Measurements from ENCODE around the gene ECM2. TPM values are rescaled to one million over a fixed set of nuclear protein-coding genes. Genes with fewer than 3 reads are reported as not detected.

ECM2 gene
- total RNA-seq, 1 donor from 2014 or later = 0.18 TPM

DNA sequence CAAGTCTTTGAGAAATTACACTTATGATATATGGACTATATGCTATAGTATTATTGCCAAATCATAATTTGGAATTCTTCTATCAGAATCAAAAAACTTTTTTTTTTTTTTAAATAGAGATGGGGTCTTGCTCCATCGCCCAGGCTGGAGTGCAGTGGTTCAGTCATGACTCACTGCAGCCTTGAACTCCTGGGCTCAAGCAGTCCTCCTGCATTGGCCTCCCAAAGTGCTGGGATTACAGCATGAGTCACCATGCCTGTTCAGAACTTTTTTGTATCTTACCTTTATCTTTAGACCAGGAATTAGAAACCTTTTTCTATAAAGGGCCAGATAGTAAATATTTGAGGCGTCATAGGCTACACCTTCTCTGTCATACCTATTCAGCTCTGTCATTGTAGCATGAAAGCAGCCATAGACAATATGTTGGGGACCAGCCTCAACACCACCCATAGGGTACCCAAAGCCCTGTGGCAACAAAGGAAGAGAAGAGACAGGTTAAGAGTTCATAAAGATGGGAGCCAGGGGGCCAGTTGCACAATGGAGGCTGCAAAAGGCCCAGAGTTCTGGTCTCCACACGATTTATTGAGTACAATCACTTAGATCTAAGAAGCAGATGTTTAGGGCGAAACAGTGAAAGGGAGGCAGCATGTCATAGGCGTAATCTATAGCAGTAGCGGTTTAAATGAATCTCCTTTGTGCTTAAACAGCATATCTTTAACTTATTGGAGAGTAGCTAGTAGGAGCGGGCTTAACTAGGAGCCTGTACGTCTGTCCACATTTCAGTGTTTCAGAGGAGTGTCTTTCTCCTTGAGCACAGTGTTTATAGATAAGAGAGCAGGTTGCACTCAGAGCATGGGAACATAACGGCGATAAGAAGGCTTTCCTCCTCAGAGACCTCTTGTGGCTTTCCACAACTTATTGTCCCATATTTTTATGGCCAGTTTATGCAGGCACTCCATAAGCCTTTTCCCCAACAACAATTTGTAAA, 12.5 kb downstream of the ECM2 start:
- H3K27me3 Mint-ChIP-seq (ENCODE audit: low read depth, unreplicated experiment) = no peaks in the 10 kb centered on the region
- H3K4me2 ChIP-seq (ENCODE audit: low read length) = no peak overlapping the region
- peaks cover 3% of the 10 kb centered on the region for H3K36me3 Mint-ChIP-seq (ENCODE audit: low read depth, unreplicated experiment)
- H3K27ac Mint-ChIP-seq (ENCODE audit: unreplicated experiment) = no peak overlapping the region
- H3K27ac ChIP-seq (ENCODE audit: low read depth, low read length) = no peak overlapping the region
- H3K9me3 Mint-ChIP-seq (ENCODE audit: unreplicated experiment) = peaks cover 3% of the 10 kb centered on the region
- no peak overlapping the region for H3K4me3 ChIP-seq (ENCODE audit: insufficient read depth, low read depth, low read length)
- no peaks in the 10 kb centered on the region for H3K9me3 ChIP-seq (ENCODE audit: insufficient read depth, low read depth, low read length)
- no peaks in the 10 kb centered on the region for H4K20me1 ChIP-seq (ENCODE audit: insufficient read depth, low read length)
- no peak for FAIRE-seq
- no peaks in the 10 kb centered on the region for H3K36me3 ChIP-seq (ENCODE audit: insufficient read depth, low read length)
- no peak overlapping the region for H2AFZ ChIP-seq (ENCODE audit: low read depth, low read length)
- DNase-seq (ENCODE audit: low read depth) = no peak
- no peak overlapping the region for H3K4me3 Mint-ChIP-seq (ENCODE audit: unreplicated experiment)
- H3K79me2 ChIP-seq (ENCODE audit: insufficient read depth, low read length) = no peaks in the 10 kb centered on the region
- no peaks in the 10 kb centered on the region for H3K4me1 ChIP-seq (ENCODE audit: insufficient read depth, low read length)
- TF ChIP-seq EZH2 (IDR thresholded peaks at IDR 0.05; ENCODE audit: insufficient read depth, low read length) (no peak), CTCF (IDR thresholded peaks at IDR 0.05; ENCODE audit: insufficient read depth, low read depth, low read length) (no peak)
- no peaks in the 10 kb centered on the region for H3K27me3 ChIP-seq (ENCODE audit: insufficient read depth, low read length)
- H3K9ac ChIP-seq (ENCODE audit: low read length) = no peak overlapping the region
- no peaks in the 10 kb centered on the region for H3K4me1 Mint-ChIP-seq (ENCODE audit: low read depth, unreplicated experiment)

GRCh38 chr9:92520837-92521236, 15.0 kb downstream of the ECM2 start:
- Histone ChIP-seq H3K27me3 (ENCODE audit: insufficient read depth, low read length) (no peaks in the 10 kb centered on the region), H3K4me1 (ENCODE audit: insufficient read depth, low read length) (no peaks in the 10 kb centered on the region), H3K4me3 (ENCODE audit: insufficient read depth, low read depth, low read length) (no peak overlapping the region), H3K9ac (ENCODE audit: low read length) (no peak overlapping the region), H3K36me3 (ENCODE audit: insufficient read depth, low read length) (no peaks in the 10 kb centered on the region), H4K20me1 (ENCODE audit: insufficient read depth, low read length) (no peaks in the 10 kb centered on the region), H3K4me2 (ENCODE audit: low read length) (no peak overlapping the region), H2AFZ (ENCODE audit: low read depth, low read length) (no peak overlapping the region), H3K79me2 (ENCODE audit: insufficient read depth, low read length) (no peaks in the 10 kb centered on the region), H3K9me3 (ENCODE audit: insufficient read depth, low read depth, low read length) (no peaks in the 10 kb centered on the region), H3K27ac (ENCODE audit: low read depth, low read length) (no peak overlapping the region)
- H3K27me3 Mint-ChIP-seq (ENCODE audit: low read depth, unreplicated experiment) = no peaks in the 10 kb centered on the region
- no peak overlapping the region for H3K4me3 Mint-ChIP-seq (ENCODE audit: unreplicated experiment)
- no peak for TF ChIP-seq EZH2 (IDR thresholded peaks at IDR 0.05; ENCODE audit: insufficient read depth, low read length)
- TF ChIP-seq CTCF (IDR thresholded peaks at IDR 0.05; ENCODE audit: insufficient read depth, low read depth, low read length) = no peak
- H3K36me3 Mint-ChIP-seq (ENCODE audit: low read depth, unreplicated experiment) = peaks cover 3% of the 10 kb centered on the region
- peaks cover 3% of the 10 kb centered on the region for H3K9me3 Mint-ChIP-seq (ENCODE audit: unreplicated experiment)
- H3K27ac Mint-ChIP-seq (ENCODE audit: unreplicated experiment) = no peak overlapping the region
- no peak for DNase-seq (ENCODE audit: low read depth)
- peak; percentile 20 for FAIRE-seq
- H3K4me1 Mint-ChIP-seq (ENCODE audit: low read depth, unreplicated experiment) = no peaks in the 10 kb centered on the region

DNA sequence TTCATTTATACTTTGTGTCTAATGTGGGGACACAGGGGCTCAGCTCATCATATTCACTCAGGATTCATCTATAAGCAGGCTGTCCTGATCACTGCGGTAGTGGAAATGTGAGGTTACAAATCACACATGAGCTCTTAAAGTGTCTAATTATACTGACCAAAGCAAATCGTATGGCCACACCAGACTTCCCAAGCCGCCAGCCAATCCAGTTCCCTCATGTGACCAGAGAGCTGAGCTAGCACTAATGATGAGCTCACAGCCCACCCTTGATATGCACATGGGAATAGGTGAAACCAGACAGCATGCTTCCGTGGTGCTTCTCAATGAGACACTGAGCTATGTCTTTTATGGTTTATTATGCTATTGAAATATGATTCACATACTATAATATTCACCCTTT, 17.6 kb downstream of the ECM2 start:
- Histone ChIP-seq H3K4me1 (ENCODE audit: insufficient read depth, low read length) (no peaks in the 10 kb centered on the region), H2AFZ (ENCODE audit: low read depth, low read length) (no peak overlapping the region), H3K9ac (ENCODE audit: low read length) (no peak overlapping the region), H4K20me1 (ENCODE audit: insufficient read depth, low read length) (no peaks in the 10 kb centered on the region), H3K4me2 (ENCODE audit: low read length) (no peak overlapping the region), H3K27ac (ENCODE audit: low read depth, low read length) (no peak overlapping the region), H3K4me3 (ENCODE audit: insufficient read depth, low read depth, low read length) (no peak overlapping the region), H3K79me2 (ENCODE audit: insufficient read depth, low read length) (no peaks in the 10 kb centered on the region), H3K36me3 (ENCODE audit: insufficient read depth, low read length) (no peaks in the 10 kb centered on the region), H3K27me3 (ENCODE audit: insufficient read depth, low read length) (no peaks in the 10 kb centered on the region), H3K9me3 (ENCODE audit: insufficient read depth, low read depth, low read length) (no peaks in the 10 kb centered on the region)
- TF ChIP-seq CTCF (IDR thresholded peaks at IDR 0.05; ENCODE audit: insufficient read depth, low read depth, low read length) (no peak), EZH2 (IDR thresholded peaks at IDR 0.05; ENCODE audit: insufficient read depth, low read length) (no peak)
- Mint-ChIP-seq H3K36me3 (ENCODE audit: low read depth, unreplicated experiment) (peaks cover 3% of the 10 kb centered on the region), H3K27ac (ENCODE audit: unreplicated experiment) (no peak overlapping the region), H3K27me3 (ENCODE audit: low read depth, unreplicated experiment) (no peaks in the 10 kb centered on the region), H3K4me3 (ENCODE audit: unreplicated experiment) (no peak overlapping the region), H3K9me3 (ENCODE audit: unreplicated experiment) (peaks cover 3% of the 10 kb centered on the region), H3K4me1 (ENCODE audit: low read depth, unreplicated experiment) (no peaks in the 10 kb centered on the region)
- no peak for DNase-seq (ENCODE audit: low read depth)
- FAIRE-seq = no peak
